OCI-LY7 (cell line): ENCODE measurements around the gene DCAF4. TPM values are rescaled to one million over a fixed set of nuclear protein-coding genes. Genes with fewer than 3 reads are reported as not detected.

ENCODE experiments used
- BruUV-seq: library from RNA; stranded (reverse); fragments of 400-500 nt; replicated peaks from 2 replicates; lab custom pipeline; 2021; lab: Mats Ljungman, UMichigan
- CTCF ChIA-PET: fragments of 300-600 bp; sonication (Branson Sonifier 250); formaldehyde crosslinking; loops from one replicate; lab custom pipeline; 2022; ENCODE audit warnings: antibody characterized with exemption; ENCODE audit not compliant: unreplicated experiment; lab: Charles Lee
- POLR2A ChIA-PET: fragments of 300-600 bp; sonication (Branson Sonifier 250); formaldehyde crosslinking; loops from one replicate; lab custom pipeline; 2022; ENCODE audit warnings: antibody characterized with exemption; lab: Charles Lee
- DNase-seq: peaks from one replicate; pipeline ENCODE4 v3.0.0-alpha.2; 2015; ENCODE audit warnings: low spot score
- H2AFZ ChIP-seq: fragments of 200-600 bp; sonication (generic), shearing (Covaris generic); 2 replicates; pipeline ENCODE4 v1.6.1; 2014; ENCODE audit warnings: mild to moderate bottlenecking, antibody characterized with exemption, low read length, moderate library complexity
- H3K27ac ChIP-seq: fragments of 200-600 bp; sonication (generic); 2 replicates; pipeline ENCODE4 v1.5.1; 2014; ENCODE audit warnings: mixed run types, low read depth, mild to moderate bottlenecking, moderate library complexity, low read length, inconsistent platforms; ENCODE audit not compliant: poor library complexity, severe bottlenecking
- H3K36me3 ChIP-seq: fragments of 200-600 bp; sonication (generic); 2 replicates; pipeline ENCODE4 v1.6.1; 2014; ENCODE audit warnings: mild to moderate bottlenecking, antibody characterized with exemption, low read length, moderate library complexity, mixed read lengths; ENCODE audit not compliant: insufficient read depth
- H3K4me1 ChIP-seq: fragments of 200-600 bp; sonication (generic); 2 replicates; pipeline ENCODE4 v1.5.1; 2014; ENCODE audit warnings: mild to moderate bottlenecking, low read length; ENCODE audit not compliant: insufficient read depth, poor library complexity, severe bottlenecking
- H3K4me2 ChIP-seq: fragments of 200-600 bp; sonication (generic); 2 replicates; pipeline ENCODE4 v1.6.1; 2014; ENCODE audit warnings: mild to moderate bottlenecking, low read length
- H3K4me3 ChIP-seq: fragments of 200-600 bp; sonication (generic); 2 replicates; pipeline ENCODE4 v1.5.1; 2014; ENCODE audit warnings: mild to moderate bottlenecking, low read depth, low read length; ENCODE audit not compliant: poor library complexity, severe bottlenecking
- H3K79me2 ChIP-seq: fragments of 200-600 bp; sonication (generic); 2 replicates; pipeline ENCODE4 v1.6.1; 2016; ENCODE audit warnings: low read depth, mild to moderate bottlenecking, low read length, moderate library complexity, mixed read lengths; ENCODE audit not compliant: insufficient read depth
- H3K9me2 ChIP-seq: fragments of 200-600 bp; sonication (generic); 2 replicates; pipeline ENCODE4 v1.6.1; 2016; ENCODE audit warnings: mild to moderate bottlenecking, low read length, mixed read lengths; ENCODE audit not compliant: insufficient read depth
- H3K9me3 ChIP-seq: fragments of 200-600 bp; sonication (generic); 2 replicates; pipeline ENCODE4 v1.6.1; 2014; ENCODE audit warnings: mild to moderate bottlenecking, mixed run types, low read length, mixed read lengths
- H4K20me1 ChIP-seq: fragments of 200-600 bp; sonication (generic); 2 replicates; pipeline ENCODE4 v1.6.1; 2014; ENCODE audit warnings: mild to moderate bottlenecking, antibody characterized with exemption, low read length, moderate library complexity, mixed read lengths; ENCODE audit not compliant: insufficient read depth
- EZH2phosphoT487 ChIP-seq: fragments of 200-600 bp; sonication (generic); IDR thresholded peaks from 2 replicates; pipeline ENCODE4 v1.6.1; 2018; ENCODE audit warnings: low read depth, borderline replicate concordance, mild to moderate bottlenecking, mixed run types, antibody characterized with exemption, low read length, moderate library complexity, mixed read lengths
- intact Hi-C: fragments of 100-400 bp; cut with micrococcal nuclease; formaldehyde crosslinking; loops from one replicate; pipeline ENCODE4 v1.10.0; 2022; ENCODE audit not compliant: unreplicated experiment
- total RNA-seq, 2 experiments: library from RNA; depleted of rRNA in 1 of 2; stranded (reverse); fragments of >200 nt in 1 of 2; shearing (Covaris generic) in 1 of 2; gene quantifications; 2 replicates each; pipeline ENCODE4 v1.2.3, GENCODE V29; 2014 to 2022
- TF ChIP-seq, protein P1 (sequence below): fragments of 200-600 bp; sonication (generic); conservative IDR thresholded peaks from 2 replicates; pipeline ENCODE4 v1.5.1; 2014; ENCODE audit warnings: mild to moderate bottlenecking, antibody characterized with exemption, low read length, moderate library complexity, mixed read lengths

Gene DCAF4
- total RNA-seq, 2 experiments from 2014 or later: 31.1 to 48.8 TPM

DNA sequence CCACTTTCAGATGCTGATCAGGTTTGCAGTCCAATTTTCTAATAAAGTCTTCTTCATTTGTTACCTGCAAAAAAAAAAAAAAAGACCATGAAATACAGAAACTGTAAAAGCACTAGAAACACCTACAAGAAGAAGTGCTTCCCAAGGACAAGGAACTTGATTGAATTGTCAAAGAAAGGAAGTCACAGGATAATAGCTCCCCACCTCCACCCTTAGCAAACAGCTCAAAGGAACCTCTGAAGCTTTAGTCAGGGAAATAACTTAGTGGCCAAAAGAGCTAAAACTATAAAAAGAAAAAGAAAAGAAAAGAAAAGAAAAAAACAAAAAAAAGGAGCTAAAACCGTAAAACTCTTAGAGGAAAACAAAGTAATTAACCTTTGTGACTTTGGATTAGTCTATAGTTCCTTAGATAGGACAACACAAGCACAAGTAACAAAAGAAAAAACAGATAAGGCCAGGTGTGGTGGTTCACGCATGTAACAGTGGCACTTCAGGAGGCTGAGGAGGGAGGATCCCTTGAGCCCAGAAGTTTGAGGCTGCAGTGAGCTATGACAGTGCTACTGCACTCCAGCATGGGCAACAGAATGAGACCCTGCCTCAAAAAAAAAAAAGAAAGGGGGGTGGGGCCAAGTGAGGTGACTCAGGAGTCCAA, 72.1 kb downstream of the DCAF4 start:
- Histone ChIP-seq H3K4me3 (no peak overlapping the region), H3K4me1 (no peaks in the 10 kb centered on the region), H3K36me3 (peaks cover 21% of the 10 kb centered on the region), H4K20me1 (no peaks in the 10 kb centered on the region), H2AFZ (no peak overlapping the region), H3K79me2 (no peaks in the 10 kb centered on the region), H3K27ac (no peak overlapping the region), H3K9me3 (no peaks in the 10 kb centered on the region), H3K4me2 (no peak overlapping the region), H3K9me2 (no peaks in the 10 kb centered on the region)
- TF ChIP-seq, protein P1, sequence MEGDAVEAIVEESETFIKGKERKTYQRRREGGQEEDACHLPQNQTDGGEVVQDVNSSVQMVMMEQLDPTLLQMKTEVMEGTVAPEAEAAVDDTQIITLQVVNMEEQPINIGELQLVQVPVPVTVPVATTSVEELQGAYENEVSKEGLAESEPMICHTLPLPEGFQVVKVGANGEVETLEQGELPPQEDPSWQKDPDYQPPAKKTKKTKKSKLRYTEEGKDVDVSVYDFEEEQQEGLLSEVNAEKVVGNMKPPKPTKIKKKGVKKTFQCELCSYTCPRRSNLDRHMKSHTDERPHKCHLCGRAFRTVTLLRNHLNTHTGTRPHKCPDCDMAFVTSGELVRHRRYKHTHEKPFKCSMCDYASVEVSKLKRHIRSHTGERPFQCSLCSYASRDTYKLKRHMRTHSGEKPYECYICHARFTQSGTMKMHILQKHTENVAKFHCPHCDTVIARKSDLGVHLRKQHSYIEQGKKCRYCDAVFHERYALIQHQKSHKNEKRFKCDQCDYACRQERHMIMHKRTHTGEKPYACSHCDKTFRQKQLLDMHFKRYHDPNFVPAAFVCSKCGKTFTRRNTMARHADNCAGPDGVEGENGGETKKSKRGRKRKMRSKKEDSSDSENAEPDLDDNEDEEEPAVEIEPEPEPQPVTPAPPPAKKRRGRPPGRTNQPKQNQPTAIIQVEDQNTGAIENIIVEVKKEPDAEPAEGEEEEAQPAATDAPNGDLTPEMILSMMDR: no peak
- no peak for TF ChIP-seq EZH2phosphoT487
- POLR2A ChIA-PET: interaction anchor here (0.7 to 1.2 kb wide), 2 partner anchors 21 to 138 kb away, joined by 3 read pairs; partner anchors contain the start of gene PSEN1
- BruUV-seq: no TSS peak
- intact Hi-C loops: no loop called here
- no peak for DNase-seq
- CTCF ChIA-PET: no interaction called here

DNA sequence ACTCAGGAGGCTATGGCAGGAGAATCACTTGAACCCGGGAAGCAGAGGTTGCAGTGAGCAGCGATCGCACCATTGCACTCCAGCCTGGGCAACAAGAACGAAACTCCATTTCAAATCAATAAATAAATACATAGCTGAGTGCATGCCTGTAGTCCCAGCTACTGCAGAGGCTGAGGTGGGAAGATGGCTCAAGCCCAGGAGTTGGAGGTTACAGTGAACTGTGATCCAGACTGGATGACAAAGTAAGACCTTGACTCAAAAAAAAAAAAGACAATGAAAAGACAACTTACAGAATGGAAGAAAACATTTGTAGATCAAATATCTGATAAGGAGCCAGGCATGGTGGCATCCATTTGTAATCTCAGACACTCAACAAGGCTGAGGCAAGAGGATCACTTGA, 73.1 kb downstream of the DCAF4 start:
- H3K4me2 ChIP-seq: no peak overlapping the region
- ChIA-PET CTCF (interaction anchor here (1.0 kb wide), 1 partner anchor 9 kb away, joined by 3 read pairs; no protein-coding TSS in a partner anchor), POLR2A (no interaction called here)
- no peaks in the 10 kb centered on the region for H3K9me3 ChIP-seq
- H3K79me2 ChIP-seq: no peaks in the 10 kb centered on the region
- no peak overlapping the region for H3K27ac ChIP-seq
- no peak overlapping the region for H3K4me3 ChIP-seq
- no peak for TF ChIP-seq EZH2phosphoT487
- TF ChIP-seq, protein P1: no peak
- BruUV-seq: no TSS peak
- H3K4me1 ChIP-seq: no peaks in the 10 kb centered on the region
- no peak overlapping the region for H2AFZ ChIP-seq
- no peak for DNase-seq
- H3K36me3 ChIP-seq: peaks cover 21% of the 10 kb centered on the region
- no peaks in the 10 kb centered on the region for H3K9me2 ChIP-seq
- intact Hi-C loops: no loop called here
- no peaks in the 10 kb centered on the region for H4K20me1 ChIP-seq

DNA sequence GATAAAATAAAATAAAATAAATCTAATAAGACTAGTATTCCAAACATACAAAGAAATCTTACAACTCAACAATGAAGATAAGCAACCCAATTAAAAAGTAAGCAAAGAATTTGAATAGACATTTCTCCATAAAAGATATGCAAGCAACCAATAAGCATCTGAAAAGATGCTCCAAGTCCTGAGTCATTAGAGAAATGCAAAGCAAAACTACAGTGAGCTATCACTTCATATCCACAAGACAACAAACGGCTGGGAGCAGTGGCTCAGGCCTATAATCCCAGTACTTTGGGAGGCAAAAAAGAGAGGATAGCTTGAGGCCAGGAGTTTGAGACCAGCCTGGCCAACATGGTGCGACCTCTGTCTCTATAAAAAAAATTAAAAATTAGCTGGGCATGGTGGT, 73.8 kb downstream of the DCAF4 start:
- no TSS peak for BruUV-seq
- Histone ChIP-seq H3K36me3 (peaks cover 21% of the 10 kb centered on the region), H3K9me3 (no peaks in the 10 kb centered on the region), H3K4me3 (no peak overlapping the region), H4K20me1 (no peaks in the 10 kb centered on the region), H3K27ac (no peak overlapping the region), H3K4me2 (no peak overlapping the region), H3K79me2 (no peaks in the 10 kb centered on the region), H3K9me2 (no peaks in the 10 kb centered on the region), H3K4me1 (peaks cover 3% of the 10 kb centered on the region), H2AFZ (no peak overlapping the region)
- intact Hi-C loops: no loop called here
- TF ChIP-seq, protein P1: no peak
- TF ChIP-seq EZH2phosphoT487: no peak
- no peak for DNase-seq
- ChIA-PET CTCF (interaction anchor here (1.0 kb wide), 1 partner anchor 8 kb away, joined by 3 read pairs; no protein-coding TSS in a partner anchor), POLR2A (interaction anchor here (0.6 to 1.4 kb wide), 3 partner anchors 10 to 111 kb away, joined by 3 to 7 read pairs (median 3); no protein-coding TSS in a partner anchor)
